Stimulated activated naive B cell treated with anti-CD40 and anti-IgM and Interleukin-4, amounts not matched to agents 10 μg/mL and 1 μg/mL and 100 μg/mL, for 72 hours (primary cell): ENCODE results near the gene PPP4R3A.
"Not testable (repeated sequence)": the region's sequence is repeated elsewhere in the genome, so short reads cannot be mapped to it uniquely, and the experiment has no call there.

Experiments
- ATAC-seq, 2 donors: fragments of 150-1000 bp; cut with Tn5 transposase; replicated peaks; 2 replicates each; pipeline ENCODE4 v1.10.0; 2021; ENCODE audit warnings: moderate library complexity in 1 of 2
- DNase-seq: peaks from one replicate; pipeline ENCODE4 v3.0.0; 2021
- H3K27ac Mint-ChIP-seq: one replicate; pipeline ENCODE4 v1.8.0; 2022; ENCODE audit warnings: mild to moderate bottlenecking, mixed read lengths
- H3K27me3 Mint-ChIP-seq, 2 donors: one replicate each; pipeline ENCODE4 v1.8.0; 2022; ENCODE audit warnings: mixed read lengths in 2 of 2
- H3K36me3 Mint-ChIP-seq, 2 donors: one replicate each; pipeline ENCODE4 v1.8.0; 2022; ENCODE audit warnings: mixed read lengths in 2 of 2, mild to moderate bottlenecking in 1 of 2
- H3K4me1 Mint-ChIP-seq, 2 donors: one replicate each; pipeline ENCODE4 v1.8.0; 2022; ENCODE audit warnings: mixed read lengths in 2 of 2, mild to moderate bottlenecking in 1 of 2
- H3K4me3 Mint-ChIP-seq, 2 donors: one replicate each; pipeline ENCODE4 v1.8.0; 2022; ENCODE audit warnings: mild to moderate bottlenecking in 2 of 2, mixed read lengths in 2 of 2, moderate library complexity in 1 of 2
- H3K9me3 Mint-ChIP-seq, 2 donors: one replicate each; pipeline ENCODE4 v1.8.0; 2022; ENCODE audit warnings: mixed read lengths in 2 of 2, mild to moderate bottlenecking in 1 of 2

Gene PPP4R3A

GRCh38 chr14:91439345-91439744 is 70.8 kb downstream of the PPP4R3A start:
- ATAC-seq (no peak), DNase-seq (no peak)
- Mint-ChIP-seq H3K4me1 (peaks cover under 1 to 8% of the 10 kb centered on the region in 2 donors), H3K9me3 (peaks cover 4 to 12% of the 10 kb centered on the region in 2 donors), H3K36me3 (peaks cover 15 to 17% of the 10 kb centered on the region in 2 donors), H3K27me3 (peaks cover 4 to 14% of the 10 kb centered on the region in 2 donors), H3K27ac (no peak overlapping the region), H3K4me3 (no peak overlapping the region)

DNA sequence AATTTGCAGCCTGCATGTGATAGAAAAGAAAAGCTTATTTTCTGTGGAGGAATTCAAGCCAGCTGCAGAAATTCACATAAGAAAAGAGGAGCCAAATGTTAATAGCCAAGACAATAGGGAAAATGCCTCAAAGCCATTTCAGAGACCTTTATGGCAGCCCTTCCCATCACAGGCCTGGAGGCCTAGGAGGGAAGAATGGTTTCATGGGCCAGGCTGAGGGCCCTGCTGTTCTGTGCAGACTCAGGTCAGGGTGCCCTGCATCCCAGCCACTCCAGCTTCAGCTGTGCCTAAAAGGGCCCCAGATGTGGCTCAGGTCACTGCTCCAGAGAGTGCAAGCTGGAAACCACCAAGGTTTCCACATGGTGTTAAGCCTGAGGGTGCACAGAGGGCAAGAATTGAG is 71.3 kb downstream of the PPP4R3A start:
- Mint-ChIP-seq H3K9me3 (peaks cover 4 to 12% of the 10 kb centered on the region in 2 donors), H3K36me3 (peaks cover 15 to 17% of the 10 kb centered on the region in 2 donors), H3K27ac (no peak overlapping the region), H3K27me3 (peaks cover 4 to 10% of the 10 kb centered on the region in 2 donors), H3K4me1 (peaks cover 0 to 3% of the 10 kb centered on the region in 2 donors), H3K4me3 (no peak overlapping the region)
- no peak for ATAC-seq
- no peak for DNase-seq

GRCh38 chr14:91436266-91436665 is 73.8 kb downstream of the PPP4R3A start:
- Mint-ChIP-seq H3K36me3 (peaks cover 13 to 14% of the 10 kb centered on the region in 2 donors), H3K9me3 (peaks cover 4 to 12% of the 10 kb centered on the region in 2 donors)
- DNase-seq, H3K27ac Mint-ChIP-seq, H3K4me3 Mint-ChIP-seq, ATAC-seq, H3K4me1 Mint-ChIP-seq, H3K27me3 Mint-ChIP-seq: not testable (repeated sequence)

DNA sequence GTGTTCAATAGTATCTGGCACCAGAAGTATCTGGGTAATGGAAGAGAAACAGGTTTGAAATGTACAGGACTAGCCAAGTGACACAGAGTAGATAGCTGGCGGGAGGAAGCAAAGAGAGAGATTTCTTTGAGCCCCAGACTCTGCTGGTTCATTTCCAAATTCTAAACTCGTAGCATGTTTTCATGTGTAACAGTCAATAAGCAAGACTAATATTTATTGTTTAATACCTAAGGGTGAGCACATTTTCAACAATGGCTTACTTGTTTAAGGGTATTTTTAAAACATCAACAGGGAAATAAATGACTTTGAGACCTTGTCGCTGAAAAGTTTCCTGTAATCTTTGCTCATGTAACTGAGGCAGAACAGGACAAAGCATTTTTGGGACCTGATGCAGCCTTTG is 80.7 kb downstream of the PPP4R3A start:
- Mint-ChIP-seq H3K27me3 (no peaks in the 10 kb centered on the region), H3K27ac (no peak overlapping the region), H3K4me3 (no peak overlapping the region), H3K9me3 (peaks cover 5 to 10% of the 10 kb centered on the region in 2 donors), H3K4me1 (peaks cover 15 to 32% of the 10 kb centered on the region in 2 donors), H3K36me3 (peaks cover 0 to 7% of the 10 kb centered on the region in 2 donors)
- DNase-seq (no peak), ATAC-seq (no peak)

- H3K27ac Mint-ChIP-seq, ATAC-seq, H3K9me3 Mint-ChIP-seq, H3K4me3 Mint-ChIP-seq, DNase-seq, H3K27me3 Mint-ChIP-seq, H3K36me3 Mint-ChIP-seq: not testable (repeated sequence)
- peaks cover 15 to 32% of the 10 kb centered on the region in 2 donors for H3K4me1 Mint-ChIP-seq
These were observed 81.2 kb downstream of the PPP4R3A start for GRCh38 chr14:91428931-91429330.

DNA sequence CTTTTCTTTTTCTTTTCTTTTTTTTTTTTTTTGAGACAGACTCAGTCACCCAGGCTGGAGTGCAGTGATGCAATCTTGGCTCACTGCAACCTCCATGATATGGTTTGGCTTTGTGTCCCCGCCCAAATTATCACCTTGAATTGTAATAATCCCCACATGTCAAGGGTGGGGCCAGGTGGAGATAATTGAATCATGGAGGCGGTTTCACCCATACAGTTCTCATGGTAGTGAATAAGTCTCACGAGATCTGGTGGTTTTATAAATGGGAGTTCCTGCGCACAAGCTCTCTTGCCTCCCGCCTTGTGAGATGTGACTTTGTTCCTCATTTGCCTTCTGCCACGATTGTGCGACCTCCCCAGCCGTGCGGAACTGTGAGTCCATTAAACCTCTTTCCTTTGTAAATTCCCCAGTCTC is 84.6 kb downstream of the PPP4R3A start:
- not testable (repeated sequence) for DNase-seq, H3K27me3 Mint-ChIP-seq, H3K4me3 Mint-ChIP-seq, H3K36me3 Mint-ChIP-seq, H3K9me3 Mint-ChIP-seq, H3K27ac Mint-ChIP-seq
- H3K4me1 Mint-ChIP-seq = peaks cover 15 to 32% of the 10 kb centered on the region in 2 donors
- ATAC-seq = peak; percentile 25 to 57

DNA sequence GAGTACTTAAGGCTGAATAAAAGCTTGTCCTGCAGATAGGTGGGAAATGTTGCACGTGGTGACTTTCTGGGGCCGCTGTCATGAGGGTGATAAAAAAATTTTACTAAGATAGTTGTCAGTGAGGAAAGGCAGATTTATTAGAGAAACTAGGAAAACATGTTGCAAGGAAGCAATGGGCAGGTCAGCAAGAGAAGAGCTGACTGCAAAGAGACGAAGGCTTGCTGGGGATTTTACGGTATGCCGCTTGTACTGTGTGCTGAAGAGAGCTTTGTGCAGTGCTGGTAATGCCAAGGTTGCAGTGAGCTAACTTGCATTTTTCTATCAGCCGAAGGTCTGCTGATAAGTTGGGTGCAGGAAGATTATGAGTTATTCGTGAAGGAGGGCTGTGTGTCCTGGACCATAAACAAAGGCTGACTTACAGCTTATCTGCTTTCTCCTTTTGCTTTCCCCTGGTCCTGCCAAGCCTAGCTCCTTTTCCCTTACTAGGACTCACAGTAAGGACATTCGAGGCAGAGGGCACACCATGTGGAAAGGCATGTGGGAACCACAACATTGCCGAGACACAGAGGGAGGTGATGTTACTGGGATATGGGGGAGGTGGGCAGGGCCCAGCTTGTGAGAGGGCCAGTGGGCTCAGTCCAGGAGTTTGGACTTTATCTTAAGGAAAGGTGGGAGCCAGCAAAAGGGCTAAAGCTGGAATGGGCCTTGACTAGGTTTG is 85.1 kb downstream of the PPP4R3A start:
- no peak overlapping the region for H3K4me3 Mint-ChIP-seq
- DNase-seq (no peak), ATAC-seq (no peak)
- no peak overlapping the region for H3K27ac Mint-ChIP-seq
- H3K4me1 Mint-ChIP-seq = peaks cover 15 to 32% of the 10 kb centered on the region in 2 donors
- peaks cover 0 to 7% of the 10 kb centered on the region in 2 donors for H3K36me3 Mint-ChIP-seq
- H3K9me3 Mint-ChIP-seq = peaks cover 5 to 10% of the 10 kb centered on the region in 2 donors
- no peaks in the 10 kb centered on the region for H3K27me3 Mint-ChIP-seq

- H3K4me1 Mint-ChIP-seq = peaks cover 14 to 34% of the 10 kb centered on the region in 2 donors
- DNase-seq (no peak), ATAC-seq (no peak)
- no peak overlapping the region for H3K27ac Mint-ChIP-seq
- H3K27me3 Mint-ChIP-seq = no peaks in the 10 kb centered on the region
- H3K36me3 Mint-ChIP-seq = peaks cover 6 to 12% of the 10 kb centered on the region in 2 donors
- H3K9me3 Mint-ChIP-seq = peaks cover under 1 to 1% of the 10 kb centered on the region in 2 donors
- no peak overlapping the region for H3K4me3 Mint-ChIP-seq
These were observed 89.4 kb downstream of the PPP4R3A start for GRCh38 chr14:91420686-91421085.

DNA sequence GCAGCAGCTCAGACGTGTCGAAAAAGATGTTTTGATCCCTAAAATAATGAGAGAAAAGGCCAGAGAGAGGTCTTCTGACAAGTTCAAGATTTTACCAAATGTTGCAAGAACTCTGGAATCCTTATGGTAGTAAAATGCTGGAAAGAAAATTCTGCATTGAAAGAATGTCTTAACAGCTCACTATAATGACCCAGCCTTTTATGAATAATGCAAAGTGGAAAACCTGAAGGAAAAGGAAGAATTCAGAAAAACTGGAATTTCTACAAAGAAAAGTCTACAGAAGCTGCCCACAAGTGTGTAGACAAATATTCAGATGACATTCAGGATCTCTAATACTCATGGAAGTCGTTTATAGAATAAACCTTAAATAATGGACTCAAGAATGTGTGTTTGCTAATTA is 90.7 kb downstream of the PPP4R3A start:
- Mint-ChIP-seq H3K36me3 (peaks cover 12 to 20% of the 10 kb centered on the region in 2 donors), H3K27ac (peak overlapping the region; percentile 85), H3K4me1 (peaks cover 19 to 38% of the 10 kb centered on the region in 2 donors), H3K27me3 (no peaks in the 10 kb centered on the region), H3K4me3 (no peak overlapping the region), H3K9me3 (no peaks in the 10 kb centered on the region)
- DNase-seq (no peak), ATAC-seq (no peak)

- Mint-ChIP-seq H3K4me1 (peaks cover 21 to 42% of the 10 kb centered on the region in 2 donors), H3K4me3 (peak overlapping the region; percentile 60 to 68), H3K27ac (peak overlapping the region; percentile 85), H3K27me3 (no peaks in the 10 kb centered on the region), H3K36me3 (peaks cover 14 to 22% of the 10 kb centered on the region in 2 donors), H3K9me3 (no peaks in the 10 kb centered on the region)
- ATAC-seq (peak; percentile 20 to 29), DNase-seq (no peak)
These were observed 91.1 kb downstream of the PPP4R3A start for GRCh38 chr14:91419044-91419397.

DNA sequence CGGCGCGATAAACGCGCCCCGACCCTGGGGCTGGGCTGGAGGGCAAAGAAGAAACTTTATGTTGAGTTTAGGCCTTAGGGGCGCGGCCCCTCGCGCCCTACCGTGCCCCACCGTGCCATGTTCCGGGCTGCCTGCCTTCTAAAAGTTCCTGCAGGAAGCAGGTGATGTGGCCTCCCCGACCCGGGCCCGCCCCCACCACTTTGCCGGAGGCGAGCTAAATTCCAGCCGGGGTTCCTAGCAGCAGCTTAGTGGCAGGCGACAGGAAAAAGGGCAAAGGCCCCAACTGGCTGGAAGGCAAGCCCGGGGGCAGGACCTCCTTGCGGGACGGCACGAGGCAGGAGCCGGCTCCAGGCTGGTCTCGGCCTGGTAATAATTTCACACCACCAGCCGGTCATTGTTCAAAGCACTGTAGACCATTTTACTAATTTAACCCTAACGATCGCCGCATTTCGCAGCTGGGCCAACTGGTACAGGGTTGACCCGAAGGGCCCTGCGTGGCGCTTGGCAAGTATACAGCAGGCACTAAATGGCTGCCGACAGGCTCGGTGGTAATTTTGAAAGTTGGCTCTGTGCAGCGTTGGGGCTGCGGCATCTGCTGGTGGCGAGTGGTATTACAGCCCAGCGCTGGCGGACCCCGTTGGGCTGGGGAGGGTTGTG is 91.6 kb downstream of the PPP4R3A start:
- no peaks in the 10 kb centered on the region for H3K9me3 Mint-ChIP-seq
- DNase-seq = peak; percentile 77

GRCh38 chr14:91417983-91418386 is 92.1 kb downstream of the PPP4R3A start:
- Mint-ChIP-seq H3K4me3 (peak overlapping the region; percentile 68 to 99), H3K36me3 (peaks cover 23 to 32% of the 10 kb centered on the region in 2 donors), H3K27me3 (no peaks in the 10 kb centered on the region), H3K9me3 (no peaks in the 10 kb centered on the region), H3K27ac (peak overlapping the region; percentile 85), H3K4me1 (peaks cover 29 to 53% of the 10 kb centered on the region in 2 donors)
- ATAC-seq (peak; percentile 25 to 30), DNase-seq (no peak)

More for the DNA sequence above, 91.6 kb downstream of the PPP4R3A start:
- Mint-ChIP-seq H3K4me1 (peaks cover 25 to 47% of the 10 kb centered on the region in 2 donors), H3K27ac (peak overlapping the region; percentile 85), H3K27me3 (no peaks in the 10 kb centered on the region), H3K36me3 (peaks cover 19 to 27% of the 10 kb centered on the region in 2 donors), H3K4me3 (peak overlapping the region; percentile 60 to 68)
- ATAC-seq = peak; percentile 41 to 44

GRCh38 chr14:91417120-91417982 is 92.8 kb downstream of the PPP4R3A start, which contains the start of gene CCDC88C:
TSS of gene CCDC88C (minus strand) at chr14:91417820. CDS start at chr14:91417690, 130 bp downstream.
- Mint-ChIP-seq H3K27ac (peak within 1 kb of the TSS; percentile 99), H3K9me3 (no peaks in the 10 kb centered on the region), H3K27me3 (no peaks in the 10 kb centered on the region), H3K36me3 (peaks cover 27 to 35% of the 10 kb centered on the region in 2 donors), H3K4me3 (peak within 1 kb of the TSS; percentile 98 to 99), H3K4me1 (peaks cover 32 to 59% of the 10 kb centered on the region in 2 donors)
- peak; percentile 69 for DNase-seq
- ATAC-seq = peak; percentile 49 to 61

DNA sequence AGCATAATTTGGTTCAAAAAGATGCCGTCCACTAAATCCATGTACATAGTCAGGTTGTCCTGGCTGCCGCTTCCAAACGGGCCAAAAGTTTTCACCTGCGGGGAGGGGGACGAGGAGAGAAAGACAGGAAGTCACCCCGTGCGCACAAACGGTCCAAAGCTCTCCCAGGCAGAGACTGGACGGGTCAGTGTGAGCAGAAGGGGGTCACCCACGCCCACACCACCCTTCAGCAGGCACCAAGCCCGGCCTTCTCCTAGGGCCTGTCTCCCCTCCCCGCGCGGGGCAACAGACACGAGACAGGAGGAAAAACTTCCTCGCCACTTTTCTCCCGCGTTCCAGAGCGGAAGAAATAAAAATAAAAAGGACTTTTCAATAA is 93.4 kb downstream of the PPP4R3A start:
- peak; percentile 23 for DNase-seq
- H3K27me3 Mint-ChIP-seq = no peaks in the 10 kb centered on the region
- H3K27ac Mint-ChIP-seq = peak overlapping the region; percentile 99
- peaks cover 27 to 36% of the 10 kb centered on the region in 2 donors for H3K36me3 Mint-ChIP-seq
- peak overlapping the region; percentile 98 to 99 for H3K4me3 Mint-ChIP-seq
- H3K4me1 Mint-ChIP-seq = peaks cover 32 to 63% of the 10 kb centered on the region in 2 donors
- H3K9me3 Mint-ChIP-seq = no peaks in the 10 kb centered on the region
- peak in 1 of 2 donors; percentile 20 for ATAC-seq
